Right atrium auricular region (tissue), 2 donors: ENCODE data around the gene CDH13. TPM values are rescaled to one million over a fixed set of nuclear protein-coding genes. Genes with fewer than 3 reads are reported as not detected.

ENCODE experiments used
- DNase-seq: peaks from one replicate; pipeline ENCODE4 v3.0.0-alpha.2; 2019; ENCODE audit warnings: low spot score
- H3K27ac ChIP-seq, 2 donors: fragments of 200-600 bp; sonication (generic); 1 replicate in 1 of 2; 2 replicates in 1 of 2; pipeline ENCODE4 v1.5.1; 2016 to 2019
- H3K27me3 ChIP-seq, 2 donors: fragments of 200-600 bp; sonication (generic); one replicate each; pipeline versions ENCODE4 v1.5.1 to v1.6.0; 2017 to 2019
- H3K36me3 ChIP-seq: fragments of 200-600 bp; sonication (generic); one replicate; pipeline ENCODE4 v1.5.1; 2016
- H3K4me1 ChIP-seq, 2 donors: fragments of 200-600 bp; sonication (generic); one replicate each; pipeline versions ENCODE4 v1.5.1 to v1.6.0; 2017 to 2019
- H3K4me3 ChIP-seq, 2 donors: fragments of 200-600 bp; sonication (generic); 1 replicate in 1 of 2; 2 replicates in 1 of 2; pipeline ENCODE4 v1.5.1; 2017 to 2019; ENCODE audit warnings: mild to moderate bottlenecking in 1 of 2, moderate library complexity in 1 of 2
- H3K9me3 ChIP-seq, 2 donors: fragments of 200-600 bp; sonication (generic); one replicate each; pipeline ENCODE4 v1.5.1; 2019
- CTCF ChIP-seq, 2 donors: fragments of 200-600 bp; sonication (generic); IDR thresholded peaks; one replicate each; pipeline ENCODE4 v1.5.1; 2019; ENCODE audit warnings: antibody characterized with exemption in 2 of 2
- total RNA-seq, 2 donors: library from RNA; depleted of rRNA; stranded (reverse); fragments of >200 nt; gene quantifications; one replicate each; pipeline ENCODE4 v1.1.0, GENCODE V29; 2016

CDH13 gene
- total RNA-seq, 2 donors from 2014 or later: 75.4 to 85.9 TPM

DNA sequence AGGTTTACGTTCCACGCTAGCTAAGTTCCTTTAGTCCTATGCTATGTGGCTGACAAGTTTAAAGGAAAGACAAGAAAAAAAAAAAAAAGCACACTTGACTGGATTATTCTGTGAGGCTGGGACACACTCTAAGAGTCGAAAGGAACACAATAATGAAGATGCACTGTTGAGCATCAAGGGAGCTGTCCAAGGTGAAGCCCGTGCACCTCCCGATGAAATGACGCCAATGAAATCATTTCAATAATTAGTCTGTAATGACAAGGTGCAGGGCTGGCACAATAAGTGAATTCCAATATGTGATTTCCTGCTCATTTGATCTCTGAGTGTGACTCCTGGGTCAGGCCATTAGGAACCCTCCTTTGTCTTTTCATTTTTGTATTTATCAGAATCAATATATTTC lies 232.9 kb downstream of the CDH13 start:
- no peak overlapping the region for H3K27ac ChIP-seq
- no peaks in the 10 kb centered on the region for H3K4me1 ChIP-seq
- no peaks in the 10 kb centered on the region for H3K9me3 ChIP-seq
- DNase-seq: no peak
- no peak overlapping the region for H3K4me3 ChIP-seq
- TF ChIP-seq CTCF (IDR thresholded peaks at IDR 0.05): no peak
- H3K36me3 ChIP-seq: no peaks in the 10 kb centered on the region
- no peaks in the 10 kb centered on the region for H3K27me3 ChIP-seq

- no peak for TF ChIP-seq CTCF (IDR thresholded peaks at IDR 0.05)
- Histone ChIP-seq H3K4me3 (no peak overlapping the region), H3K9me3 (no peaks in the 10 kb centered on the region), H3K4me1 (no peaks in the 10 kb centered on the region), H3K27me3 (no peaks in the 10 kb centered on the region), H3K27ac (no peak overlapping the region), H3K36me3 (no peaks in the 10 kb centered on the region)
- DNase-seq: no peak
These were observed 233.3 kb downstream of the CDH13 start for GRCh38 chr16:82860071-82860470.

GRCh38 chr16:82862057-82862456 lies 235.3 kb downstream of the CDH13 start:
- Histone ChIP-seq H3K4me1 (no peaks in the 10 kb centered on the region), H3K36me3 (no peaks in the 10 kb centered on the region), H3K9me3 (no peaks in the 10 kb centered on the region), H3K4me3 (no peak overlapping the region), H3K27ac (no peak overlapping the region), H3K27me3 (no peaks in the 10 kb centered on the region)
- DNase-seq: no peak
- TF ChIP-seq CTCF (IDR thresholded peaks at IDR 0.05): no peak

GRCh38 chr16:82864332-82865040 lies 237.7 kb downstream of the CDH13 start:
- Histone ChIP-seq H3K4me3 (no peak overlapping the region), H3K27ac (no peak overlapping the region), H3K27me3 (no peaks in the 10 kb centered on the region), H3K9me3 (no peaks in the 10 kb centered on the region), H3K36me3 (no peaks in the 10 kb centered on the region), H3K4me1 (no peaks in the 10 kb centered on the region)
- no peak for TF ChIP-seq CTCF (IDR thresholded peaks at IDR 0.05)
- no peak for DNase-seq

DNA sequence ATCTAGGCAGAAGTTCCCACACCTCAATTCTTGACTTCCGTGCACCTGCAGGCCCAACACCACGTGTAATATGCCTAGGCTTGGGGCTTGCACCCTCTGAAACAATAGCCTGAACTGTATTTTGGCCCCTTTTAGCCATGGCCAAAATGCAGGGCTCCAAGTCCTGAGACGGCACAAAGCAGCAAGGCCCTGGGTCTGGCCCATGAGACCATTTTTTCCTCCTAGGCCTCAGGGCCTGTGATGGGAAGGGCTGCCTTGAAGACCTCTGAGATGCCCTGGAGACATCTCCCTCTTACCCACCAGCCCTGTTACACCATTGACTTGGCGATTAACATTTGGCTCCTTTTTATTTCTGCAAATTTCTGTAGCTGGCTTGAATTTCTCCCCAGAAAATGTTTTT lies 238.6 kb downstream of the CDH13 start:
- TF ChIP-seq CTCF (IDR thresholded peaks at IDR 0.05): no peak
- Histone ChIP-seq H3K9me3 (no peaks in the 10 kb centered on the region), H3K27me3 (no peaks in the 10 kb centered on the region), H3K4me3 (no peak overlapping the region), H3K27ac (no peak overlapping the region), H3K36me3 (no peaks in the 10 kb centered on the region), H3K4me1 (no peaks in the 10 kb centered on the region)
- no peak for DNase-seq

DNA sequence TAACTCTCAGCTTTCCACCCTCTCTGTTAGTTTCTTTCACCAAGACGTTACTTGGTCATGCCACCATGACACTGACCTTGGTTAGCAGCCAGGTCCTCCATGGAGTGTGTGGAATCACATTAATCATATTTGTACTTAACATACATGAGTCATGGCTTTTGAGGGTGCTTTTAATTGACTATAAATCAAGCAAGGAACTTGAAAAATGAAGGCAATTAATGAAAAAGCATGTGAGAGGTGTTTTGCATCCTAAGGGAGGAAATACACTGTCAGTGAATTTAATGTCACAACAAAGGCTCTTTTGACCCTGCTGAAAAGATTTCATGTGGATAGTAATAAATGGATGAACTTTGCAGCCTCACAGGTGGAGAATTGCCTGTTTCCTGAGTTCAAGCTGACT lies 240.7 kb downstream of the CDH13 start:
- DNase-seq: no peak
- H3K27me3 ChIP-seq: no peaks in the 10 kb centered on the region
- H3K36me3 ChIP-seq: no peaks in the 10 kb centered on the region
- TF ChIP-seq CTCF (IDR thresholded peaks at IDR 0.05): no peak
- H3K4me3 ChIP-seq: no peak overlapping the region
- H3K9me3 ChIP-seq: peaks cover 0 to 11% of the 10 kb centered on the region in 2 donors
- H3K27ac ChIP-seq: no peak overlapping the region
- H3K4me1 ChIP-seq: no peaks in the 10 kb centered on the region
